ENCODE measurements around the gene GCC1.
A peak's percentile ranks its signal among the peaks of the same experiment; 100 is the strongest.

Gene GCC1

GRCh38 chr7:127600885-127601284 is 15.5 kb upstream of the GCC1 start:
- FAIRE-seq (no peak), DNase-seq (ENCODE audit: insufficient read length, low spot score) (no peak)
- no peak for TF ChIP-seq POLR2A (IDR thresholded peaks at IDR 0.05; ENCODE audit: low read depth, low read length)

DNA sequence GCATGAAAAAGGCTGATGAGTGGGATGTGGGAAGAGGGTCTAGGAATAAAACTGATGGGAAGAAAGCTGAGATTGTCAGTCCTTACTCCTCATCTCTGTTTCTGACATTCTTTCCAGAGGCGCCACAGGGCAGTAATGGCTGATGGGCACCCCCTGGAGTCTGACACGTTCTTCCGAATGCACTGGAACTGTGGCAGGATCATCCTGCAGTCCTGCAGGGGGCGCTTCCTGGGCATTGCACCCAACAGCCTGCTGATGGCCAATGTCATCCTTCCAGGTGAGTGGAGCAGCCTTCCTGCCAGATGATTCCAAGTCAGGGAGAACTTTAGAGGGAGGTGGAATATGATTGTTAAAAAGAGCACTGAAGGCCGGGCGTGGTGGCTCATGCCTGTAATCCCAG is 12.9 kb upstream of the GCC1 start:
- DNase-seq (ENCODE audit: insufficient read length, low spot score), result no peak
- FAIRE-seq, result no peak
- no peak for TF ChIP-seq POLR2A (IDR thresholded peaks at IDR 0.05; ENCODE audit: low read depth, low read length)

- DNase-seq (ENCODE audit: insufficient read length, low spot score) (no peak), FAIRE-seq (no peak)
- TF ChIP-seq POLR2A (IDR thresholded peaks at IDR 0.05; ENCODE audit: low read depth, low read length), result no peak
Observed at GRCh38 chr7:127595737-127596136, 10.3 kb upstream of the GCC1 start.

GRCh38 chr7:127594490-127594889 is 9.1 kb upstream of the GCC1 start:
- TF ChIP-seq POLR2A (IDR thresholded peaks at IDR 0.05; ENCODE audit: low read depth, low read length), result no peak
- DNase-seq (ENCODE audit: insufficient read length, low spot score) (no peak), FAIRE-seq (no peak)

DNA sequence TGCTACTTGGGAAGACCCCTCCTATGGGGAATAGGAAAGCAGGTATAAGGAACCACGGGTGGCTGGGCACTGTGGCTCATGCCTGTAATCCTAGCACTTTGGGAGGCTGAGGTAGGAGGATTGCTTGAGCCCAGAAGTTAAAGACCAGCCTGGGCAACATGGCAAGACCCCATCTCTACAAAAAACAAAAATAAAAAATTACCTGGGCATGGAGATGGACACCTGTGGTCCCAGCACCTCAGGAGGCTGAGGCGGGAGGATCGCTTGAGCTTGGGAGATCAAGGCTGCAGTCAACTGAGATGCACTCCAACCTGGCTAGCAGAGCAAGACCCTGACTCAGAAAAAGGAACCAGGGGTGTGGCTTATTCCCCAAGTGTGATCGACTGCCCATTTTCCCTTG is 7.2 kb upstream of the GCC1 start:
- FAIRE-seq, result no peak
- no peak for TF ChIP-seq POLR2A (IDR thresholded peaks at IDR 0.05; ENCODE audit: low read depth, low read length)

GRCh38 chr7:127591591-127591990 is 6.2 kb upstream of the GCC1 start:
- TF ChIP-seq POLR2A (IDR thresholded peaks at IDR 0.05; ENCODE audit: low read depth, low read length), result no peak
- FAIRE-seq (no peak), DNase-seq (ENCODE audit: insufficient read length, low spot score) (no peak)

More for the DNA sequence above, 7.2 kb upstream of the GCC1 start:
- DNase-seq (ENCODE audit: insufficient read length, low spot score), result no peak

GRCh38 chr7:127591189-127591588 is 5.8 kb upstream of the GCC1 start:
- DNase-seq (ENCODE audit: insufficient read length, low spot score), result no peak
- TF ChIP-seq POLR2A (IDR thresholded peaks at IDR 0.05; ENCODE audit: low read depth, low read length), result no peak
- FAIRE-seq, result no peak

DNA sequence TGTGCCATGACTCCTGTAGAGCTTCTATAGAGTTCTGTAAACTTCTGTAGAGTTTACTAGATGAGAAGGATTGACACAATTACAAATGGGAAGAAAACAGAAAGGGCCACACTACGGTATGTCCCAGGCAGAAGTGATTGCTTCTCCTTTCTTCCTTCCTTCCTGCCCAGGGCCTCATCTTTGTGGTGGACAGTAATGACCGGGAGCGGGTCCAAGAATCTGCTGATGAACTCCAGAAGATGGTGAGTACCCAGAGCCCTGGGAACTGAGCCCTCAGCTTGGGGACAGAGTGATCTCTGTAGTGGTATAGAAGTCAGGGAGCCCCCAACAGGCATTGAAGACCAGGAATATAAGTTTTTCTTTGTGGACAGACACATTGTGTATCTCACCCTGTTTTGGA is 4.5 kb upstream of the GCC1 start:
- DNase-seq (ENCODE audit: insufficient read length, low spot score) (no peak), FAIRE-seq (no peak)
- no peak for TF ChIP-seq POLR2A (IDR thresholded peaks at IDR 0.05; ENCODE audit: low read depth, low read length)

GRCh38 chr7:127588697-127589482 is 3.5 kb upstream of the GCC1 start:
- peak; percentile 30; the same call in 1 of the 2 replicates for TF ChIP-seq POLR2A (IDR thresholded peaks at IDR 0.05; ENCODE audit: low read depth, low read length)
- DNase-seq (ENCODE audit: insufficient read length, low spot score) (peak; percentile 38), FAIRE-seq (no peak)

DNA sequence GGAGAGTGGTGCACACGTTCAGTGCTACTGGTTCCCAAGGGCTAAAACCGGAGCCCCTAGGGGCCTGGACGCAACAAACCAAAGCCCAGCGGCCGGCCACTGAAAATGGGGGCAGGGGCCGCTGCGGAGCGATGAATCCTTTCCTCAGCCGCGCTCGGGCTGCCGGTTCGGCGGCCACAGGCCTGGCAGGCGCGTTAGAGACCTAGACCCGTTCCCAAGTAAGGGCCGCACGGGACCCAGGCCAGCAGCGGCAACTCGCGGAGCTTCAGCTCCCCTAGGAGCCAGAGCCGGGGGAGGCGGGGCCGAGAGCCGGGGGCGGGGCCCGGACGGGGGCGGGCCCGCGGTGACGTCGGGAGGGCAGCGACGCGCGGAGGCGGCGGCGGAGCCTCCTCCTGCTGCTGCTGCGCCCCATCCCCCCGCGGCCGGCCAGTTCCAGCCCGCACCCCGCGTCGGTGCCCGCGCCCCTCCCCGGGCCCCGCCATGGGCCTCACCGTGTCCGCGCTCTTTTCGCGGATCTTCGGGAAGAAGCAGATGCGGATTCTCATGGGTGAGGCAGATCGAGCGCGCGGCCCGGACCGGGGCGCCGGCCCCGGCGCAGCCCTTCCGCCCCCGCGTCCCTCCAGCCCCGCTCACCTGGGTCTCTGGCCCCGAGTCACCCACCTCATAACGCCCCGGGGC is 2.8 kb upstream of the GCC1 start, which contains the start of gene ARF5:
Gene ARF5, plus strand, starts transcription at position 393 of the 678 bp plus-strand sequence. Its CDS starts 88 bp downstream, at position 481.
- FAIRE-seq (no peak), DNase-seq (ENCODE audit: insufficient read length, low spot score) (peak; percentile 93)
- peak; percentile 73 for TF ChIP-seq POLR2A (IDR thresholded peaks at IDR 0.05; ENCODE audit: low read depth, low read length)

DNA sequence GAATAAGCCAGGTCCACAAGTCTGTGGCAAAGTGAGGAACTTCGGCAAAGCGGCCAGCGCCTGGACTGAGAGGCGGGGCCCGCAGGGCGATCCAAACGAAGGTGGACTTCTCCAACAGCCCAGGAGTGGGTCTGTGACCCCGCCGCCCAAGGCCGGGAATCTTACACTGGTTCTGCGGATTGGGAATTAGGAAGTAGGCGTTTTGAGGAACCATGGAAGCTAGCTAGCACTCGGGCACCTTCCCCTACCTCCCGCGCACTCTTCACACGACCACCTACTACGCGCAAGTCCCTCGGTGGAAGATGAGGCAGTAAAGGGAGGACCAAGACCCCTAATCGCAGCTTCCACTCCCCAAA is 2.2 kb upstream of the GCC1 start:
- DNase-seq (ENCODE audit: insufficient read length, low spot score) (no peak), FAIRE-seq (no peak)

DNA sequence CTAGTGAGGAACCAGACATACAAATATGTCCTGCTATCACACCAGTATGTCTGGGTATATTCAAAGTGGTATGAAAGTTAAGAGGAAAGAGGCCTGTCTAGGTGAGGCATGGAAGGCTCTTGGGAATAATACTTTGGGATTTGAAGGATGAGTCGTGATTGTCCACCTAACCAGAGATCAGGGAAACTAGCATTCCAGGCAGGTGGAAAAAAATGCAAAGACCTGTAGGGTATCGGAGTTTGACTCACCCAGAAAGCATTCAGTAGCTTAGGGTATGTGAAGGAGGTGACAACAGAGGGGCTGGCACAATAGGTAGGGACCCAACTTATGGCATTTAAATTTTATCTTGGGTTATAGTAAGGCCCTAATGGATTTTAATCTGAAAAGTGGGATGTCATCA is 950 bp upstream of the GCC1 start:
- DNase-seq (ENCODE audit: insufficient read length, low spot score), result no peak
- no peak for FAIRE-seq
- no peak for TF ChIP-seq POLR2A (IDR thresholded peaks at IDR 0.05; ENCODE audit: low read depth, low read length)

More for the DNA sequence above, 2.2 kb upstream of the GCC1 start:
- no peak for TF ChIP-seq POLR2A (IDR thresholded peaks at IDR 0.05; ENCODE audit: low read depth, low read length)

DNA sequence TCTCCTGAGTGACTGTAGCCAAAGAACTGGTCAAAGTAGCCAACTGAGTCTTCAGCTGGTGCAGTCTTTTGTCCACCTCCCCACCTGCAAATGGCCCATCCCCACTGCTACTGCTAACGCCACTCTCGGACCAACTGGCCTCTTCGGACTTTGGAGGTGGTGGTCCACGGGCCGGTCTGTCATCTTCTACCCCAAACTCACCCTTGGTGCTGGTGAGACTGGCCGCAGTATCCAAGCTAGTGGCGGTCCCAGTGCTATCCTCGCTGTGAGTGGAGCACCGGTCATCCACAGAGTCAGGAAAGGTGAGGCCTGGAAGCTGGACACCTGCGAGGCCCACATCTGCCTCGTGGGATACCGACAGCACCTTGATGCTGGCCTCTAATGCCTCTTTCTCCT is 750 bp downstream of the GCC1 start:
- DNase-seq (ENCODE audit: insufficient read length, low spot score), result no peak
- no peak for FAIRE-seq
- TF ChIP-seq POLR2A (IDR thresholded peaks at IDR 0.05; ENCODE audit: low read depth, low read length), result no peak

GRCh38 chr7:127582361-127582760 is 3.0 kb downstream of the GCC1 start:
- FAIRE-seq (no peak), DNase-seq (ENCODE audit: insufficient read length, low spot score) (no peak)
- TF ChIP-seq POLR2A (IDR thresholded peaks at IDR 0.05; ENCODE audit: low read depth, low read length), result no peak

GRCh38 chr7:127581716-127582115 is 3.7 kb downstream of the GCC1 start:
- FAIRE-seq, result no peak
- TF ChIP-seq POLR2A (IDR thresholded peaks at IDR 0.05; ENCODE audit: low read depth, low read length), result no peak
- no peak for DNase-seq (ENCODE audit: insufficient read length, low spot score)

Data from H54 (cell line).